Fibroblast of gingiva (primary cell): ENCODE measurements around the gene SLC17A9.

ENCODE experiments used
- DNase-seq: peaks from one replicate; pipeline ENCODE4 v3.0.0-alpha.2; 2011; ENCODE audit warnings: low read depth

Gene SLC17A9

GRCh38 chr20:62940875-62941274 lies 11.6 kb upstream of the SLC17A9 start:
- no peak for DNase-seq

GRCh38 chr20:62941792-62942191 lies 10.7 kb upstream of the SLC17A9 start:
- no peak for DNase-seq

GRCh38 chr20:62942456-62942855 lies 10.1 kb upstream of the SLC17A9 start:
- DNase-seq = no peak

GRCh38 chr20:62943396-62943795 lies 9.1 kb upstream of the SLC17A9 start:
- DNase-seq = no peak

GRCh38 chr20:62944184-62944583 lies 8.3 kb upstream of the SLC17A9 start:
- DNase-seq = no peak

- no peak for DNase-seq
Observed at GRCh38 chr20:62944746-62945145, 7.8 kb upstream of the SLC17A9 start.

GRCh38 chr20:62945771-62946339 lies 6.7 kb upstream of the SLC17A9 start:
- no peak for DNase-seq

- DNase-seq = no peak
Observed at GRCh38 chr20:62946918-62947317, 5.6 kb upstream of the SLC17A9 start.

GRCh38 chr20:62947532-62948300 lies 4.8 kb upstream of the SLC17A9 start:
- DNase-seq = no peak

- no peak for DNase-seq
Observed at GRCh38 chr20:62949153-62949821, 3.2 kb upstream of the SLC17A9 start.

- no peak for DNase-seq
Observed at GRCh38 chr20:62949962-62950361, 2.5 kb upstream of the SLC17A9 start.

GRCh38 chr20:62950741-62951140 lies 1.8 kb upstream of the SLC17A9 start:
- DNase-seq = no peak

GRCh38 chr20:62951143-62951895 lies 1.2 kb upstream of the SLC17A9 start:
- no peak for DNase-seq

GRCh38 chr20:62951896-62952372 lies 575 bp upstream of the SLC17A9 start:
- no peak for DNase-seq

- peak; percentile 19 for DNase-seq
Observed at GRCh38 chr20:62952968-62953838, 694 bp downstream of the SLC17A9 start.

GRCh38 chr20:62953839-62954703 lies 1.6 kb downstream of the SLC17A9 start:
- DNase-seq = peak; percentile 83

GRCh38 chr20:62955519-62956386 lies 3.2 kb downstream of the SLC17A9 start:
- DNase-seq = no peak

GRCh38 chr20:62956387-62957135 lies 4.1 kb downstream of the SLC17A9 start:
- no peak for DNase-seq
